ENCODE data around the gene ZBTB42. TPM values are rescaled to one million over a fixed set of nuclear protein-coding genes. Genes with fewer than 3 reads are reported as not detected.

The ZBTB42 gene
- total RNA-seq, 1 experiment from 2014 or later: 16.5 TPM

DNA sequence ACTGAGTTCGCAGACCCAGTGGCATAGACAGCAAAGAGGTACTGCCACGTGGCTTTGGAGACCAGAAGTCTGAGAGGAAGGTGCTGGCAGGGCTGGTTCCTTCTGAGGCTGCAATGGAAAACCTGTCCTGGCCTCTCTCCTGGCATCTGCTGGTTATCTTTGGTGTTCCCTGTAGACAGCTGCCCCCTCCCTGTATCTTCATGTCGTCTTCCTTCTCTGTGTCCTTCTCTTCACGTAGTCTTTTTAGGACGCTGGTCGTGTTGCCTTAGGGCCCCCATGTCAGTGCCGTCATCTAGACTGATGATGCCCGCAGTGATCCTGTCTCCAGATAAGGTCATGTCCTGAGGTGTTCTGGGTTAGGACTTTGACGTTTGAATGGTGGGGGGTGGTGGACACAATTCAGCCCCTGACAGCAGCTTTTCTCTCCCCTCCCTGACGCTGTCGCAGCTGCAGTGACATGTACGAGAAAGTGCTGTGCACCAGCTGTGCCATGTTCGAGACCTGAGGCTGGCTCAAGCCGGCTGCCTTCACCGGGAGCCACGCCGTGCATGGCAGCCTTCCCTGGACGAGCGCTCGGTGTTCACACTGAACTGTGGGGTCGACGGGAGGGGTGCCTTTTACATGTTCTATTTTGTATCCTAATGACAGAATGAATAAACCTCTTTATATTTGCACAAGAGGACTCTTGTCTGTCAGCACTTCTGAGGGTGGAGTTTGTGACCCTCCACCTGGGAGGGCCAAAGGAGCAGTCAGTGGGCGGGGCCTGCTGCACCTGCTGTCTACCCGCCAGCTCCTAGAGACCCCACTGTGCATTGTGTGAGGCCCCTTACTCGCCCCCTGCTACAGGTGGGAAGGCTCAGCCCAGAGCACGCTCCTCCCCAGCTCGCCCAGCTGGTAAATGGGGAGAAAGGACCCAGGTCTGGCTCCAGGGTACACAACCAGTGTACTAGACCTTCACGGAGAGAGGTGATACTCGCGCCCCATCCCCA is 41.6 kb upstream of the ZBTB42 start:
- ChIA-PET POLR2A (no interaction called here), CTCF (no interaction called here)
- no peak for ATAC-seq

More for the DNA sequence above, 41.6 kb upstream of the ZBTB42 start:
- Histone ChIP-seq H3K4me3 (ENCODE audit: low read depth in 2 of 2, low read length in 2 of 2) (no peak overlapping the region), H3K36me3 (ENCODE audit: control insufficient read depth, insufficient read depth, low read length) (no peaks in the 10 kb centered on the region), H3K9me3 (ENCODE audit: control insufficient read depth, insufficient read depth, low read depth, low read length) (no peaks in the 10 kb centered on the region), H3K27me3 (ENCODE audit: control insufficient read depth, insufficient read depth, low read length) (no peaks in the 10 kb centered on the region), H3K27ac (ENCODE audit: low read length) (no peak overlapping the region), H3K4me1 (ENCODE audit: control insufficient read depth, insufficient read depth, low read length) (peaks cover 5% of the 10 kb centered on the region)
- no TSS peak for BruUV-seq (replicated peaks)
- in situ Hi-C loops (cut with HindIII; ENCODE audit: low pct_unique_long_range_greater_than_20kb, low sequenced_read_pairs) (no loop called here), intact Hi-C loops (cut with micrococcal nuclease; ENCODE audit: unreplicated experiment) (no loop called here)
- TF ChIP-seq CTCF (IDR thresholded peaks at IDR 0.05) (no peak), POLR2AphosphoS5 (IDR thresholded peaks at IDR 0.05; ENCODE audit: low read depth, low read length) (no peak), SIN3A (IDR thresholded peaks at IDR 0.05; ENCODE audit: borderline replicate concordance, insufficient read depth, low read depth, low read length) (no peak), TCF7L2 (IDR thresholded peaks at IDR 0.05; ENCODE audit: low read depth, low read length) (no peak), REST (IDR thresholded peaks at IDR 0.05; ENCODE audit: insufficient read depth in 1 of 2, low read depth in 2 of 2, low read length in 1 of 2) (no peak)
- DNase-seq (ENCODE audit: low read depth, low spot score): no peak
